ENCODE measurements around the gene TGFB1.

The TGFB1 gene

DNA sequence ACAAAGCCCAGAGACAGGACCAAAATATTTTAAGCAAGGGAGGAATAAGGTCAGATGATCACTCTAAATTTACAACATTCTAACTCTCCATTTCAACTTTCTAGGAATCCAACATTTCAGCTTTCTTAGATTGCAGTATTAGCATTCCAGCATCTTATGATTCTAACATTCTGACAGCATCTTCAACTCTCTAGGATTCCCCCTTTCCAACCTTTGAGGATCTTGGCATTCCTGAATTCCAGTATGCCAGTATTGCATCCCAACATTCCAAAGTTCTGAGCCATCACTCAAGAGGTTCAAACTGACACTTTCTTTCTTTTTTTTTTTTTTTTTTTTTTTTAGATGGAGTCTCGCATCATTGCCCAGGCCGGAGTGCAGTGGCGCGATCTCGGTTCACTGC, 13.8 kb downstream of the TGFB1 start:
- no peak for DNase-seq

DNA sequence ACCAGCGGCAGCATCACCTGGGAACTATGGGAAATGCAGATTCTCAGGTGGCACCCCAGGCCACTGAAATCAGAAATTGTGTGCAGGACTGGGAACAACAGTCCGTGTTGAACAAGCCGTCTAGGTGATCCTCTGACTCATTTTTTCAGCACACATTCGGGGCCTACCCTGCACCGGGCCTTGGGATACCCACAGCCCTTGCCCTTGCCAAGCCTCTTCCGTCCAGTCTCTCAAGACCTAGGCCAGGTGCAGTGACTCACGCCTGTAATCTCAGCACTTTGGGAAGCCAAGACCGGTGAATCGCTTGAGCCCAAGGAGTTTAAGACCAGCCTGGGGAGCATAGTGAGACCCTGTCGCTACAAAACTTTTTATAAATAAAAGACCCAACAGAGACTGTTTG, 18.3 kb downstream of the TGFB1 start:
- no peak for DNase-seq

DNA sequence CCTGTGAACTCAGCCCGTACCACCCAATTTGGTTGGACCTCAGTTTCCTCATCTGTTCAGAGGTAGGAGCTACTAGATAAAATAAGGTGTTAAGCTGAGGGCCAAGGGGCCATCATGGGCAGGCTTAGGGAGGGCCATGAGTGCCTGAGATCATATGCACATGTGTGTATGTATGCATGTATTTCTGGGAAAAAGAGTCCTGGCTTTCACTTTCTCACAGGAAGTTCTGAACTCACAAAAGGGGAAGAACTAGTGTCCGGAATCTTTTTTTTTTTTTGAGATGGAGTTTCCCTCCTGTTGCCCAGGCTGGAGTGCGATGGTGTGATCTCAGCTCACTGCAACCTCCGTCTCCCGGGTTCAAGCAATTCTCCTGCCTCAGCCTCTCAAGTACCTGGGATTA, 18.9 kb downstream of the TGFB1 start:
- DNase-seq, result no peak

DNA sequence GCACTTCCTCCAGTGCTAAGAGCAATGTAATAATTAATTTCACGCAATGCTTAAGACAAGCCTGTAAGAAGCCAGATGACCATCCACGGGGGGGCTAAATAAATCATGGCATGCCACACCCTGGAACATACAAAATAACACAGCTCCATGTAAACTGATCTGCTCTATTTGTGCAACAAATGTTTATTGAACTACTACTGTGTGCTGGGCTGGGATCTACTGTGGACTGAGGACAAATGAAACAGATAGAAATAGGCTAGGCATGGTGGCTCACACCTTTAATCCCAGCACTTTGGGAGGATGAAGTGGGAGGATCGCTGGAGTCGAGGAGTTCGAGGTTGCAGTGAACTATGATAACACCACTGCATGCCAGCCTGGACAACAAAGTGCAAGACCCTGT, 21.3 kb downstream of the TGFB1 start:
- DNase-seq, result no peak

DNA sequence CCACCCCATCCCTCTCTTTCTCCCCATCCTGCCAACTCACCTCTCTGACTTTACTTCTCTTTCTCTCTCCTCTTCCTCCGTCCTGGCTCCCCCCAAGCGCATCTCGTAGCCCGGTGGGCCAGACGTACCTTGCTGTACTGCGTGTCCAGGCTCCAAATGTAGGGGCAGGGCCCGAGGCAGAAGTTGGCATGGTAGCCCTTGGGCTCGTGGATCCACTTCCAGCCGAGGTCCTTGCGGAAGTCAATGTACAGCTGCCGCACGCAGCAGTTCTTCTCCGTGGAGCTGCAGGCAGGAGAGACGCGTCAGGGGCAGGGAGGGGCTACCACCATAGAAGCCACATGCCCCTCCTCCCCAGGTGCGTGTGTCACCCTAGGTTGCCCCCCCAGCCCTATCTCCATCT, 21.7 kb downstream of the TGFB1 start:
- no peak for DNase-seq

DNA sequence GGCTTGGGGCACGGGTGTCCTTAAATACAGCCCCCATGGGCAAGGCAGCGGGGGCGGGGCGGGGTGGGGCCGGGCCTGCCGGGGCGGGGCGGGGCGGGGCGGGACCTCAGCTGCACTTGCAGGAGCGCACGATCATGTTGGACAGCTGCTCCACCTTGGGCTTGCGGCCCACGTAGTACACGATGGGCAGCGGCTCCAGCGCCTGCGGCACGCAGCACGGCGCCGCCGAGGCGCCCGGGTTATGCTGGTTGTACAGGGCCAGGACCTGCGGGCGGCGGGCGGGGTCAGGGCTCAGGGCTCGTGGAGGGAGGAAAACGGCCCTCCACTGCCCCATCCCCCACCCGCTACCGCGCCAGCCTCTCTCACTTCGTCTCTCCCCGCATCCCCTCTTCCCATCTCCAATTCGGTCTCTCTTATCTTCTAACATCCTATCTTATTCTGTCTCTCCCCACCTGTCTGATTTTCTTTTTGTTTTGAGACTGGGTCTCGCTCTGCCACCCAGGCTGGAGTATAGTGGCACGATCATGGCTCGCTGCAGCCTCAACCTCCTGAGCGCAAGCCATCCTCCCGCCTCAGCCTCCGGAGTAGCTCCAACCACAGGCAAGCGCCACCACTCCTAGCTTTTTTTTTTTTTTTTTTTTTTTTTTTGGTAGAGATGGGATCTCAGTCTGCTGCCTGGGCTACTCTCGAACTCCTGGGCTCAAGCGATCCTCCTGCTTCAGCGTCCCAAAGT, 22.6 kb downstream of the TGFB1 start:
- DNase-seq, result no peak

DNA sequence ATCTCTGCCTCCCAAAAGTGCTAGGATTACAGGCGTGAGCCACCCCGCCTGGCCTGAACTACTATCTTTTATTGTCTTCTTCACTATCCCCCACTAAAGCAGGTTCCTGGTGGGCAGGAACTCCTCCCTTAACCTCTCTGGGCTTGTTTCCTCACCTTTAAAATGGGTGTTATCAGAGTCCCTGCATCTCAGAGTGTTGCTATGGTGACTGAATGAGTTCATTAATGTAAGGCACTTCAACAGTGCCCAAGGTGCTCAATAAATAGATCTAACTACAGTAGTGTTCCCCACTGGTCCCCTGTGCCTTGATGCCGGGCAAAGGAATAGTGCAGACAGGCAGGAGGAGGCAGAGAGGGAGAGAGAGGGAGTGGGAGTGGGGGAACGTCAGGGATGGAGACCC, 23.2 kb downstream of the TGFB1 start:
- no peak for DNase-seq

DNA sequence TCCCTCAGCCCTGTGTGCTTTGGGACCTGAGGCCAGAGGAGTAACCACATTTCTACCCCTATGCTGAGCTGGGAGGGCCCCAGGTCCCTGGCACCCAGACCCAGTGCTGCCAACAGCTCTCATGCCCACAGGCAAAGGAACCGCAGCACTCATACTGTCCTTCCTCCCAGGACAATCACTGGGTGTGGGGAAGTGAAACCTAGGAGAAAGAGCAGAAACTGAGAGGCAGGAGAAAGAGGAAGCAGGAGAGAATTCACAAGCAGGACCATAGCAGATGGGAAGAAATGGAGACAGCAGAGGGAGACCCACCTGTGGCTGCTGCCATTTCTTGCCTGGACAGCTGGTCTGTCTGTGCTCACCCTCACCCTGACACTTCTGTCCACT, 24.9 kb downstream of the TGFB1 start:
- no peak for DNase-seq

DNA sequence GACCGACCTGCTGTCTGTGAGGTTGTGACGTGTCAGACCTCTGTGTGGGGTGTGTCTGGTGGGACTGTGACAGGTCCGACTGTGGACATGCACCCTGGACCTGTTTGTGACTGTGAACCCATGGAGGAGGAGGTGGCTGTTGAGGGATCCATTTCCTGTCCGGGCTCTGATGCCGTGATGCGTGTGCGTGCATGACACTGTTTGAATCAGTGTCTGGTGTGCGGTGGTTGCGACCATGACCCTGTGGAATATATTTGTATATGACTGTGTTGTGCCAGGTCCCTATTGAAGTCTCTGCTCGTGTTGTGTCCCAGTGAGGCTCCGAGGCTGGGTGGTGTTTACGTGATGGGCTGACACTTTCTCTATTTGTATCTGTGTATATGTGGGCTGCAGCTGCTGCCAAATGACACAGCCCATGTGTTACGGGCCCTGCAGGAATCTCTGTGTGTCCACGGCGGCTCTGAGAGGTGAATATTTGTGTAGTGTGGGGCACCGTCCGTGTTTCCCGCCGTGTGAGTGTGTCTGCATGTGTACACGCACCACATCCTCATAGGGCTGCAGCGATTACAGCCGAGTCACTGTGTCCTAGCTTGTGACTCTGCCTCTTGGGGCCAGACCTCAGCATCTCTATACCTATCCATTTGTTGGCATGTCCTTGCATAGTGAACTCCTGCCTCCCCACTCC, 25.4 kb downstream of the TGFB1 start:
- no peak for DNase-seq

DNA sequence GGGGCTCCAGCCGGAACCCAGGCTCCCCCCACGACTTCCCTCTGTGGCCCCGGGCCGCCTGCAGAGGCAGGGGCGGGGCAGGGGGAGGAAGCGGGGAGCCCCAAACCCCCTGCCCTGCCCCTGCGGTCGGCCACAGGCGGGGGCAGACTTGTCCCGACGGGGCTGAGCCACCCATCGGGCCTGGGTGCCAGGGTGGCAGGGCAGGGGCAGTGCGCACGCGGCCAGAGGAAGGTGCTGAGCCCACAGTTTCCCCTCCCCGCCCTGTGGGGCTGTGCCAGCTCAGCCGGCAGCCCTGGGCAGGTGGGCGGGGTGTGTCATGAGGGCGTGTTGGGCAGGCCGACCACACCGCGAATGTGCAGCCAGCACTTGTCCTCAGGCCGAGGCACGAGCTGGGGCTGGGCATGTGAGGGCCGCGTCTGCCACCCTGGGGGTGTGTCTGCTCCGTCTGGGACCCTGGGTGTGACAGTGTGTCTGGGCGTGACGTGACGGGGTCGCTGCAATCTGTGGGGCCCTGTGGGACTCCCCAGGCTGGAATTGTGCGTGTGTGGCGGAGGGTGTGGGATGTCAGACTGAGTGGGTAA, 26.1 kb downstream of the TGFB1 start:
- DNase-seq, result no peak

DNA sequence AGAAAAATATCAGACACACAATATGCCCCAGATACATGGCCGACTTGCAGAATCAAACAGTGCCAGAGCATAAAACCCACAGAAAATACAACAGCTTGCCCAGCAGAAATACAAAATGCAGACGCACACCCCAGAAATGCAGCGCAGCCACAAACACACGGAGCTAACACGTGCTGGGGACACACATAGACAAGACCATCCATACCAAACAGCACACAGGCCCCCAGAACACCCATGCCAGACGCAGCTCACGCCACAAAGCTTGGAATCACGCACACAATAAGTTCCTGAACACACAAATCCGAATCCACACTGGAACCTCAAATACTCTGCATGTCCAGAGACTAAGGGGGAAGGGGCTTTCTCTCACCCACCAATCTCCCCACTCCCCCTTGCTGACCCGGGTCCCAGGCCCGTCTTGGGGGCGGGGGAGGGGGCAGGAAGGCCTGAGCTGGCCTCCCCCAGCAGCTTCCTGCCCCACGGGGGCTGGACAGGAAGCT, 26.6 kb downstream of the TGFB1 start:
- no peak for DNase-seq

DNA sequence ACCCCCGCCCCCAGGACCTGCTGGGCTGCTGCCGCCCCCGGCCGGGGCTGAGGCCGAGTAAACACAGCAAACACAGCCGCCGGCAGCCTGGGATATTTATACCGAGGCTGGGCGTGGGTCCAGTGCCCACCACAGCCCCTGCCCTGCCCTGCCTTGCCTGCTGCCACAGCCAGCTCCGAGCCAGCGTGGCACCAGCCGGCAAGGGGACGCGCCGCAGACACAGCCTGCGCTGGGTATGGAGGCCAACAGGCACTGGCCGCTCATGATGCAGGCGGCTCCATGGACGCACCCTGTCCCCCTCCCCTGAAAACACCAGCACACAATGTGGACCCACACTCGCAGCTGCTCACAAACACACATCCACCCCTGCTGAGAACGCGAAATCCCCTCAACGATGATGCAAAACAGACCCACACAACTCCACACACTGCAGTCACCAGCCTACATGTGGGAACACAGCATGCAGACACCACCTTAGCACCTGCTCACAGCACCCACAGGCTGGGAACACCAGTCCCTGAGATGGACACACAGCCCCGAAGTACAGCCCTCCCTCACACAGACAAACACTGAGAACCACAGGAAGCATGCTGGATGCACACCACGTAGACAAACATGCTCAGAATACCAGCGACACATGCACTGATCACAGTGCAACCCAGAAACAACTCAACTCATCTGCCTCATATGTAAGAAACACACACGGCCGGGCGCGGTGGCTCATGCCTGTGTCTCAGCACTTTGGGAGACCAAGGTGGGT, 27.6 kb downstream of the TGFB1 start:
- no peak for DNase-seq

DNA sequence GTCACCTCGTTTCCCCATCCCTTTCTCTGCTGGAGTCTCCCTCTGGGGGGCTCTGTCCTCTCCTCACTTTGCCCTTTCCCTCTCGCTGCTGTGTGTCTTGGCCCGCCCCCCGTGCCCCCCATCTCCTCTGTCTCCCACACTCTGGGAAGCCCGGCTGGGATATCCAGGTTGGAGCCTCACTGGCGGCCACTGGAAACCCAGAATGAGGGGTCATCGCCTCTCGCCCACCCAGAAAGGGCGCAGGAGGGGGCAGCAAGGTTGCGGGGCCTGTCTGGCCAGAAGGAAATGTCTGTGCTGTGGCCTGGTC, 28.1 kb downstream of the TGFB1 start:
- DNase-seq, result no peak

DNA sequence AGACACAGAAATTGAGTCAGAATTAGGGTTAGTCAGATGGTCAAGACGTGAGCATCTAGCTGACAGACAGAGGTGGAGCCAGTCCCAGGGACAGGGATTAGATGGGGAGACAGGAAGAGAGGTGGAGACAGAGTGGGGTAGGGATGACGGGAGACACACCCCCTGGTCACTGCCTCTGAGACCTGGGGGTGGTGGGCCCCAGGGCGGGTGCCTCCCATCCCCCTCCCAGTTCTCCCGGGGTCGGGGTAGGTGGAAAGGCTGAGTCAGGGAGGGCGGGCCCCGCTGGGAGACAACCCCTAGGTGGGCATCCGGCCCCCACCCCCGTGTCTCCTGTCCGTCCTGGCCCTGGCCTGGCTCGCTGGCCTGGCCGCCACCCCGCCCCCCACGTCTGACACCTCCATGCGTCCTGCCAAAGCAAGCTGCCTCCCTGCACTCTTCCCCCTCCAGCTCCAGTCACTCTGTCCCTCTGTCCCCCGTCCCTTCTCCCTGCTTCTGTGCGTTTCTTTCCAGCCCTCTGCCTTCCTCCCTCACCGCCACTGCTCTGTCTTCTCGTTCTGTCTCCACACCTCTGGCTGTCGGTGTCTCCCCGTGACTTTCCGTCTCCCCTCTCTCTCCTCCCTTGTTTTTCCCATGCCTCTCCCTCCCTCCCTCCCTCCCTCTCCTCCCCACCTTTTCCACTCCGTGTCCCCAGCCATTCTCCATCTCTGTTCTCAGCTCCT, 28.6 kb downstream of the TGFB1 start:
- DNase-seq, result no peak

DNA sequence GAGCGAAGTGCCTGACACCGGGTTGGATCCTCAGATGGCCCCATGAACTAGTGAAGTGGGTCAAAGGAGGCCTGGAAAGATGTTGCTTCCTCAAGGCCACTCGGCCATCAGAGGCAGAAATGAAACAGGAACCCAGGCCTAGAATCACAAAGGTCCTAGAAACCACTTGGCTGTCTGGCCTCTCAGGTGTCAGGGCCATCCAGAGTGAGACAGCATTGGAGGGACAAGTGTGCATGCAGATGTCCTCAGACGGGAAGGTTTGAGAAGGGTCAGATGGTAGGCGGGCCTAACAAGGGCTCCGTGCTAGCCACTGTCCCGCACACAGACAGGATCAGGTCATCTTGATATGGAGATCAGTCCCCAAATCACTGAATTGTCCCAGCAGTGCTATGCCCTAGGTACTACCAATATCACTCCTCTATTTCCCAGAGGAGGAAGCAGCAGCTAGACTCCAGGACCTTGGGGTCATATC, 29.5 kb downstream of the TGFB1 start:
- DNase-seq, result no peak

DNA sequence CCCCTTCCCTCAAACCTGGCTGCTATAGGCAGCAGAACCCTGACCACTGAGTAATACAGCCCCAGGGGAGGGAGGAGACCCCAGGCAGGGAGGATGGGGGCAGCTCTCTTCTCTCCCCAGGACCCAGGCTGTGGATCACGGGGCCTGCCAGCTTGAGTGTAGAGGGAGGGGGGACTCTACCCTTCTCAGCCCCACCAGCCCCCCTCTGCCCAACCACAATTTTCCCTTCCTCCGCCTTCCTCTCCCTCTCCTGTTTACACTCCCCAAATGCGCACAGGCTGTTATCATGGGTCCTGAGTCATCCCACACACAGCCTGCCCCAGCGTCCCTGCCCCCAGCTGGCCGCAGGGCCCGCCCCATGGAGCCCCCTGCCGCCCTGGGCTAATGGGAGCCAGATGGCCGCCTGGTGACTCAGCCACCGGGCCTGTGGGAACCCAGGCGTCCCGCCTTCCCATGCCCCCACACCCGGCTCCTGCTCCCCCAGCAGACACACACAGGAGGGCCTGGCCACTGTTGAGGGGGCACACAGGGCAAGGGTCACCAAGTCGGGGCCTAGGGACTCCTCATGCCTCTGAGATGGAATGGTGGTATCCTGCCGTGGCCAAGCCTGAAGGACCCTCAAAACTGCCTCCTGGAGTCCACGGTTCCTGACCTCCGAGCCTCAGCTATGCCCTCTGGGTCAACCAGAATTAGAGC, 30.1 kb downstream of the TGFB1 start:
- no peak for DNase-seq

DNA sequence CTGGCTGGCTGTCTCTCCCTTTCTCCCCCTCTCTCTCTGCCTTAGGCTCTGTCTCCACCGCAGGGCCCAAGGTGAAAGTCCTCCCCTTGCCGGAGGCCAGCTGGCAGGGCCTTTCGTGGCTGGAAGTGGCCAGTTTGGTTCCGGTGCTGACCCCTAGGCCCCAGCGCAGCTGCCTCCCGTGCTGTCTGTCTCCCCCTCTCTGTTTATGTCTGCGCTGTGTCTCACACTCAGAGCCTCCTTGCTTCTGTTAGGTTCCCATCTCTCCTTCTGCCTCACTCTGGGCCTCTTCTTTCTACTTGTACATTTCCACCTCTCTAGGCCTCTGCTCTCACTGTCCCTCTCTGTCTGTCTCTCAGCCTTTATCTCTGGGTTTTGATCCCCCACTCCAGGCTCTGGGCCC, 30.7 kb downstream of the TGFB1 start:
- DNase-seq, result no peak

DNA sequence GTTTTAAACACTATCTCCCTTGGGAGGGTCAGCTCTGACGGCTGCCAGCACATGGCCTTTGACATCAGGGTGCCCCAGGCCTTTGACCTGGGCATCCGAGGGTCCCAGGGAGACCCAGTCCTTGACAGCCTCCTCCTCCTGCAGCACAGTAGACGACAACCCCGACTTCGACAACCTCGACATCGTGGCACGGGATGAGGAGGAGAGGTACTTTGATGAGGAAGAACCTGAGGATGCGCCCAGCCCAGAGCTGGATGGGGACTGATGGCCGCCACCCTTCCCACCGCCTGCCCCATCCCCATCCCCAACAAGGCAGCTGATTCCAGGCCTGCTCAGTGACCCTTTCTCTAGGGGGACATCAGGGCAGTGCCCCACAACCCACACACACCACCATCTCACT, 31.3 kb downstream of the TGFB1 start:
- no peak for DNase-seq

DNA sequence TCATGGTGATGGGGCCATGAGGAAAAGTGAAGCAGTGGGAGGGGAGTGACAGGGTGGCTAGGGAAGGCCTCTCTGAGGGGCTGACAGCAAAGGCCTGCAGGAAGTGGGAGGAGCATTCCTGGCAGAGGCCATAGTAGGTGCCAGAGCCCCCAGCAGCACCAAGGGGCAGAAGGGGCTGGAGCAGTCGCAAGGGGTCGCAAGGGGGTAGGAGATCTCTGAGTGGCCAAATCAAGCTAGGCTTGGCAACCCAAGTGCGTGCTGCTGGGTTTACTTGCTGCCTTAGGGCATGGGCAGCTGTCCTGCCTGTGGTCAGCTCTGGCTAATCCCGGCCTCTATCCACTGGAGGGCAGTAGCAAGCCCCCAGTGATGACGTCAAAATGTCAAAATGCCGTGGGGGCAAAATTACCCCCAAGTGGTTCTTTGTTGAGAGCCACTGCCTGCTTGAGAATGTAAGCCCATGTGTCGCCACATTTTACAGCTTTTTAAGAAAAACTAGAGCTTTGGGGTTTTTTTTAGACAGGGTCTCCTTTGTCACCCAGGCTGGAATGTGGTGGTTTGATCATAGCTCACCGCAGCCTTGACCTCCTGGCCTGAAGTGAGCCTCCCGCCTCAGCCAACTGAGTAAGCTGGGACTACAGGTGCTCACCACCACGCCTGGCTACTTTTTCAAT, 32.0 kb downstream of the TGFB1 start:
- no peak for DNase-seq

DNA sequence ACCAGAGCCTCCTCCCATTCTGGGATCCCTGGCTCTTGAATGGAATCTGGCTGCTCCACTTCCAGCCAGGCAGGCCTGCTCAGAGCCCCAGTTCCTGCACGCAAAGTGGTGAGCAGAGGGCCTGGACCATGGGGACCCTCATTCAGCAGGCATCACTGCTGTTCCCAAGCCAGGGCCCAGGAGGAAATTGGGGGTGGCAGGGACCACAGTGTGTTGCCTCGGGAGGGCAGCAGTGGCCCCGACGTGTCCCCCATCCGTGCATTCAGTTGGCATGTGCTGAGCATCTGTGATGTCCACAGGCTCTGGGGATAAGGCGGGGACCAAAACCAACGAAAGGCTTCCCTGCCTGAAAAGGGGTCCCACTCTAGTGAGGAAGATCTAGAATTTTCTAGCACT, 32.5 kb downstream of the TGFB1 start:
- no peak for DNase-seq

DNA sequence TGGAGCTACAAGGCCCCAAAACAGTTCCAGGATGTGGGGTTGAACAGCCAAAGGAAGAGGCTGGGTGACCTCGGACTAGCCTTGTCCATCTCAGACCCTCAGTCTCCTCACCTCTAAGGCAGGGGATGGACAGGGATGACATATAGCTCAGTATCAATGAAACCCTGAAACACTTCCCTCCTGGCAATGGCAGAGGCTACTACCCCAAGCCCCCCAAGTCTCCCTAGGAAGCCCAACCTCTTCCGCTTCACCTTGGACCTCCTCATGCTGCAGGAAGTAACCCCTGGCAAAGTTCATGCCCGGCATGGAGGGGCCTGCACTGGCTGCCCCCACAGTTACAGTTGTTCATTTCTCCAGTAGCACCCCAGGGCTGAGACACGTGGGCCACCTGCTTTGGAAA, 33.2 kb downstream of the TGFB1 start:
- no peak for DNase-seq

DNA sequence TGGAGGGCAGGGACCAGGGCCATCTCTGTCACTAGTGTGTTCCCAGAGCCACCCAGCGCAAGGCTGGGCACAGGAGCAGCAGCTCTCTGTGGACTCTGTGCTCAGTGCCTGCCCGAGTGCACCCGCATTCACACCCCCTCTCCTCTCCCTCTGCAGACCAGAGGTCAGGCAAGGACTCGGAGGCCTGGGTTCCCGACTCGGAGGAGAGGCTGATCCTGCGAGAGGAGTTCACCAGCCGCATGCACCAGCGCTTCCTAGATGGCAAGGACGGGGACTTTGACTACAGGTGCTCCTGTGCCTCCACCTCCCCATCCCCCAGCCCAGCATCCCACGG, 33.6 kb downstream of the TGFB1 start:
- no peak for DNase-seq

Measured in NCI-H2081 treated with DMSO at 0.1 percent for 48 hours (cell line).